ENCODE measurements around the gene CCT2.

The CCT2 gene

DNA sequence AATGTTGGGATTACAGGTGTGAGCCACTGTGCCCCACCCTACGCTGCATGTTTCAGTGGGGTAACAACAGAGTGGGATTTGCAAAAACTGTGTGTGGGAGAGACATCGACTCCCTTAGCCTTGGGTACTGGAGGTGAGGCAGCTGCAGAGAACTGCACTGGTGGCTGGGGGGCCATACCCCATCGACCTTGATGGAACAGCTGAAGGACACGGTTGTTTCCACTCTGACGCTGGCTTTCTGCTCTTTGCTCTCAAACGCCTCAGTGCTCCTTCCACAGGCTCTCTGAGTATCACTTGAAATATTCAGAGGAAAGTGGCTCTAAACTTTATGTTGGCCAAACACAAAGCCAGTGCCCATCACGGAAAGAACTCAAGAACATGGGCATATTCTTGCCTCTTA is 56.3 kb downstream of the CCT2 start:
- no peak overlapping the region for H3K27ac ChIP-seq
- ChIA-PET CTCF (no interaction called here), POLR2A (ENCODE audit: low non-redundant PET) (no interaction called here)
- TF ChIP-seq, protein P1, sequence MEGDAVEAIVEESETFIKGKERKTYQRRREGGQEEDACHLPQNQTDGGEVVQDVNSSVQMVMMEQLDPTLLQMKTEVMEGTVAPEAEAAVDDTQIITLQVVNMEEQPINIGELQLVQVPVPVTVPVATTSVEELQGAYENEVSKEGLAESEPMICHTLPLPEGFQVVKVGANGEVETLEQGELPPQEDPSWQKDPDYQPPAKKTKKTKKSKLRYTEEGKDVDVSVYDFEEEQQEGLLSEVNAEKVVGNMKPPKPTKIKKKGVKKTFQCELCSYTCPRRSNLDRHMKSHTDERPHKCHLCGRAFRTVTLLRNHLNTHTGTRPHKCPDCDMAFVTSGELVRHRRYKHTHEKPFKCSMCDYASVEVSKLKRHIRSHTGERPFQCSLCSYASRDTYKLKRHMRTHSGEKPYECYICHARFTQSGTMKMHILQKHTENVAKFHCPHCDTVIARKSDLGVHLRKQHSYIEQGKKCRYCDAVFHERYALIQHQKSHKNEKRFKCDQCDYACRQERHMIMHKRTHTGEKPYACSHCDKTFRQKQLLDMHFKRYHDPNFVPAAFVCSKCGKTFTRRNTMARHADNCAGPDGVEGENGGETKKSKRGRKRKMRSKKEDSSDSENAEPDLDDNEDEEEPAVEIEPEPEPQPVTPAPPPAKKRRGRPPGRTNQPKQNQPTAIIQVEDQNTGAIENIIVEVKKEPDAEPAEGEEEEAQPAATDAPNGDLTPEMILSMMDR (conservative IDR thresholded peaks at IDR 0.05; ENCODE audit: low read depth): no peak
- DNase-seq (ENCODE audit: low spot score): no peak

DNA sequence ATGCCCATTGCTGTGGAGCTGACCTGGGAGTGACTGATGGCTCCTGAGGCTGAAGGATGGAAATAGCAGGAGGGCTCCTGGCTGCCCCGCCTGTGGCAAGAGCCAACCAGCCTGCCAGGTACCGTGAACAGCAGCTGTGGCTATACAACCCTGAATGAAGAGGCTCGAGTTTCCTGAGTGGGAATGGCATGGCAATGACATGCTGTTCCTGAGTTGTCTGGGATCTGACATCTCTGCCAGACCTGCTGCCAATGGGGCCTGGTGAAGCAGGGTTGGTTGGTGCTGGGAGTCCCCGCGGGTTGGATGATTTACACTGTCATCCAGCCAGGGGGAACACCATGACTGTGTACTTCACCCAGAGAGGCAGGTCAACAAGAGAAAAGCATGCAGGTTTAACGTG is 57.3 kb downstream of the CCT2 start:
- DNase-seq (ENCODE audit: low spot score): no peak
- H3K27ac ChIP-seq: no peak overlapping the region
- TF ChIP-seq, protein P1 (conservative IDR thresholded peaks at IDR 0.05; ENCODE audit: low read depth): no peak
- POLR2A ChIA-PET (ENCODE audit: low non-redundant PET): no interaction called here
- CTCF ChIA-PET: no interaction called here

DNA sequence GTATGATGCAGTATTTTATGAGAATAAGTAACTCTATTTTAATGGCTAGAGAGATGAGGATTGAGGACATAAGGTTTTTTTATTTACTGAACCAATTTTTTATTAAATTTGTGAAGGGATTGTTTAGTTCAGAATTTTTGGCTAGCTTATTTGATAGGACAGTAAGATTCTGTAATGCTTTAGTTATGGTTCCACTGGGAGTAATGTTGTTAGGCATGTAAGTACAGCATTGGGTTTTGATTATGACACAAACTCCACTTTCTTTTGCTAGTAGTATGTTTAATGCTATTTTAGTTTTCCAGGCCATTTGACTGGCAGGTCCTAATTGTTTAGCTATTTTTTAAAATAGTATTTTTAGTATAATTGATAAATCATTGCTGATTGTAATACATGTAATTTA is 59.3 kb downstream of the CCT2 start:
- DNase-seq (ENCODE audit: low spot score): no peak
- no peak overlapping the region for H3K27ac ChIP-seq
- TF ChIP-seq, protein P1 (conservative IDR thresholded peaks at IDR 0.05; ENCODE audit: low read depth): no peak
- ChIA-PET CTCF (no interaction called here), POLR2A (ENCODE audit: low non-redundant PET) (no interaction called here)

DNA sequence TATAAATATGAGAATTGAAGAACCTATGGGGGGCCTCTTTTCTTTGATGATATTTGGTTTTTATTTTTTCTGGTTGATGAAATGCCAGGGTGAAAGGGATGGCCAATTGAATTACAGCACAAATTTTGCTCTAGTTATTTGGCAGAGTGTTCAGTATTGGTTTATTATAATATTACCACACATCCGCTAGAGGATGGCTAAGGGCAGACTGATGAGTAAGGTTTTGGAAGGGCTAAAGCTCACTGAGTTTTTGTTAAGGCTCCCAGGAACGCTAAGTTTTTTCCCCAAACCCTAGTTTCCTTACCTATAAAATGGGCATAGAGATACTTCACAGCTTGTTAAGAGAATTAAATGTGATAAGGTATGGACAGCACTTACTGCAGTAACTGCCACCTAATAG is 59.8 kb downstream of the CCT2 start:
- CTCF ChIA-PET: no interaction called here
- no peak overlapping the region for H3K27ac ChIP-seq
- TF ChIP-seq, protein P1 (conservative IDR thresholded peaks at IDR 0.05; ENCODE audit: low read depth): no peak
- DNase-seq (ENCODE audit: low spot score): no peak
- POLR2A ChIA-PET (ENCODE audit: low non-redundant PET): no interaction called here

DNA sequence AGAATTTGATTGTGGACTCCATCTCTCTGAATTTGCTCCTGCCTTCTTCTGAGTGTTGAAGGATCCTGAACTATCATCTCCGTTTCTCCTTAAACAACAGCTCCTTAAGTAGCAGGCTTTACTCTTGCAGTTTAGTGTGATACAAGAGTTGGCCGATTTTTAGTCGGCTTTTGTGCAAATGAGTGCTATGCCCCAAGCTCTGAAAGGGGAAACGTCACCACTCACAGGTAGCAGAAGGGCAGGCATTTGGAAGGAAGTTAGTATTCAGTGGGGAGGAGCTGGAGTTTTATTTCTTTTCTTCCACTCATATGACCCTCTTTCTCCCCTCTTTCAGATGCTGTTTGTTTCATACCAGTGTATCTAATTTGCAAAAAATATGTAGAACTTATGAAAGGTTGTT is 61.9 kb downstream of the CCT2 start:
- DNase-seq (ENCODE audit: low spot score): no peak
- H3K27ac ChIP-seq: no peak overlapping the region
- CTCF ChIA-PET: interaction anchor here (0.6 kb wide), 1 partner anchor 357 kb away, joined by 3 read pairs; no protein-coding TSS in a partner anchor
- POLR2A ChIA-PET (ENCODE audit: low non-redundant PET): no interaction called here
- TF ChIP-seq, protein P1 (conservative IDR thresholded peaks at IDR 0.05; ENCODE audit: low read depth): no peak

DNA sequence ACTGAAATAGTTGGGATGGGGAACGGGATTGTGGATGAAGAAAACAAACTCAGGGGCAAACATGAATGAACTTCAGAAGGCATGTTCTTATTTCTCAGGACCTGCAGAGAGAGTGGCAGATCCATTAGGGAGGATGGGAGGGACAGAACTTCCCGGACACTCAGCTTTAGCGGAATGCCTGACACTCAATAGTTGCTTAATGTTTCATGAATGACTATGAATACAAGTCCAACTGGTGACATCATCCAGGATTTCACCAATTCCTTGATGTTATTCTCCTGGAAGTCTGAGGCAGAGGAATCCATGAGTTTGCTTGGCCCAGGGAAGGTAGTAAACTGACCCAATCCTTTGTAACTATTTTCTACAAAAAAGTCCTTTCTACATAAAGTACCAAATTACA is 63.2 kb downstream of the CCT2 start:
- peak; percentile 34 for DNase-seq (ENCODE audit: low spot score)
- ChIA-PET CTCF (no interaction called here), POLR2A (ENCODE audit: low non-redundant PET) (no interaction called here)
- H3K27ac ChIP-seq: no peak overlapping the region
- TF ChIP-seq, protein P1 (conservative IDR thresholded peaks at IDR 0.05; ENCODE audit: low read depth): no peak

DNA sequence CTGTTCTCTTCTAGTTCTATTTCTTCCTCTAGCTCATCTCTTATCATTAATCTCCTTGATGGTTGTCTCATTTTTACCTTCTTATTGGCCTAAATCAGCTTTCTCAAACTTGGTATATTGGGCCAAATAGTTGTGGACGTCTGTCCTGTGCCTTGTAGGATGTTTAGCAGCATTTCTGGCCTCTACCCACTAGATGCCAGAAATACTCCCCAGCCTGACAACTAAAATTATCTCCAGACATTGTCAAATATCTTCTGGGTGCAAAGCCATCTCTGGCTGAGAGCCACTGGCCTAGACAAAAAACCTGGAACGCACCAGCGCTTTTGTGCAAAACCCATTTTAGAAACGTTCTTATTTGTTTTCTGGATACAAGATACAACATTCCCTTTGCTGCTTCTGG is 64.3 kb downstream of the CCT2 start:
- ChIA-PET POLR2A (ENCODE audit: low non-redundant PET) (no interaction called here), CTCF (interaction anchor here (0.6 to 0.7 kb wide), 2 partner anchors 33 to 291 kb away, joined by 3 to 4 read pairs; no protein-coding TSS in a partner anchor)
- H3K27ac ChIP-seq: no peak overlapping the region
- no peak for DNase-seq (ENCODE audit: low spot score)
- TF ChIP-seq, protein P1 (conservative IDR thresholded peaks at IDR 0.05; ENCODE audit: low read depth): no peak
